Measurements from ENCODE around the gene ISM1.

The ISM1 gene

DNA sequence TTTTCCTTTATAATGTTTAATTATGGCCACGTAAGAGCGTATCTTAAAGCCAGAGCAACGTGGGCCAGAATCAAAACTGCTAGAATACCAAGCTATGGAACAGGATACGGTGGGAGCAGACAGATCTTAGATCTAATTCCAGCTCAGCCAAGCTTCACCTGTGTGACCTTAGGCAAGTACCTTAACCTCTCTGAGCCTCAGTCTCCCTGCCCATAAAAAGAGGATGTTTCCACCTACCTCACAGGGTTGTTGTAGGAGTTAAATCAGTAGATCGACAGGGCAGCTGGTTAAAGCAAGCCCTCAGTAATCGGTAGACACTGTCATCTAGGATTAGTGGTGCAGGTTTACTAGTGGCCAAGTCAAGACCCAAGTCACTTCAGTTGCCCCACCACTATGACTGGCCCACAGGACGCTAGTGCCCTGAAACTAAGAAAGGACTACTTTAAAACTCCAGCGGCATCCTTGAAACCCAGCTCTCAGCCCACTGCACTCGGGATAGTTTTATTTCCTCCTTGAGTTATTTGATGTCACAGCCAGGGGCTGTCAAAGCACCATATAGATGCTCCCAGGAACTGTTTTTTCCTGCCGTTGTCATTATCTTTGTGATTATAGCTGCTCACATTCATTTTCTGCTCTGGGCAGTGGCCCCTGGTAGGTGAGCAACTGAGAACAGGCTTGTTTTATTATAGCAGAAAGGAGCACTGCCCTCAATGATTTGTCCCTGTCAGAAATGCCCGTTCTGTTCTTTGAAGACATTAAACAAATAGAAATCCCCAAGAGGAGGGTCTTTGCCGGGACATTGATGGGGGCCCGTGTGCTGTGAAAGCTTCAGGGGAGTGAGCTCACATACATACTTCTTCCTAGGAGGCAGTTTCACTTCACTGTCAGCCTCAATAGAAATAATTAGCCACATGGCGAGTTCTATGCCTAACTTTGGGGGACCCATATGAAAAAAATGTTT, 63.1 kb downstream of the ISM1 start:
- Histone ChIP-seq H3K4me1 (ENCODE audit: control insufficient read depth, insufficient read depth, low read length) (no peaks in the 10 kb centered on the region), H3K27ac (ENCODE audit: low read length) (no peak overlapping the region), H3K27me3 (ENCODE audit: control insufficient read depth, insufficient read depth, low read length) (no peaks in the 10 kb centered on the region), H3K4me3 (ENCODE audit: low read length) (no peak overlapping the region), H3K9me3 (ENCODE audit: control insufficient read depth, insufficient read depth, low read length) (no peaks in the 10 kb centered on the region), H3K36me3 (ENCODE audit: control insufficient read depth, insufficient read depth, low read length) (no peaks in the 10 kb centered on the region)
- DNase-seq (ENCODE audit: low read depth, low spot score): no peak
- no CpG with 5 or more reads among the region's 14 CpGs for WGBS (ENCODE audit: insufficient coverage, insufficient read length)

- no peak for DNase-seq (ENCODE audit: low read depth, low spot score)
- Histone ChIP-seq H3K36me3 (ENCODE audit: control insufficient read depth, insufficient read depth, low read length) (no peaks in the 10 kb centered on the region), H3K9me3 (ENCODE audit: control insufficient read depth, insufficient read depth, low read length) (no peaks in the 10 kb centered on the region), H3K4me1 (ENCODE audit: control insufficient read depth, insufficient read depth, low read length) (no peaks in the 10 kb centered on the region), H3K27ac (ENCODE audit: low read length) (no peak overlapping the region), H3K4me3 (ENCODE audit: low read length) (no peak overlapping the region), H3K27me3 (ENCODE audit: control insufficient read depth, insufficient read depth, low read length) (no peaks in the 10 kb centered on the region)
- WGBS (ENCODE audit: insufficient coverage, insufficient read length): no CpG with 5 or more reads among the region's 1 CpG
Measured at GRCh38 chr20:13284830-13285229, 63.8 kb downstream of the ISM1 start.

GRCh38 chr20:13285408-13285807, 64.3 kb downstream of the ISM1 start:
- no peaks in the 10 kb centered on the region for H3K4me1 ChIP-seq (ENCODE audit: control insufficient read depth, insufficient read depth, low read length)
- H3K27me3 ChIP-seq (ENCODE audit: control insufficient read depth, insufficient read depth, low read length): no peaks in the 10 kb centered on the region
- H3K9me3 ChIP-seq (ENCODE audit: control insufficient read depth, insufficient read depth, low read length): no peaks in the 10 kb centered on the region
- DNase-seq (ENCODE audit: low read depth, low spot score): no peak
- no peak overlapping the region for H3K4me3 ChIP-seq (ENCODE audit: low read length)
- WGBS (ENCODE audit: insufficient coverage, insufficient read length): no CpG with 5 or more reads among the region's 6 CpGs
- H3K36me3 ChIP-seq (ENCODE audit: control insufficient read depth, insufficient read depth, low read length): no peaks in the 10 kb centered on the region
- H3K27ac ChIP-seq (ENCODE audit: low read length): no peak overlapping the region

GRCh38 chr20:13286052-13286451, 65.0 kb downstream of the ISM1 start:
- Histone ChIP-seq H3K4me3 (ENCODE audit: low read length) (no peak overlapping the region), H3K4me1 (ENCODE audit: control insufficient read depth, insufficient read depth, low read length) (no peaks in the 10 kb centered on the region), H3K27me3 (ENCODE audit: control insufficient read depth, insufficient read depth, low read length) (no peaks in the 10 kb centered on the region), H3K9me3 (ENCODE audit: control insufficient read depth, insufficient read depth, low read length) (no peaks in the 10 kb centered on the region), H3K36me3 (ENCODE audit: control insufficient read depth, insufficient read depth, low read length) (no peaks in the 10 kb centered on the region), H3K27ac (ENCODE audit: low read length) (no peak overlapping the region)
- WGBS (ENCODE audit: insufficient coverage, insufficient read length): no CpG with 5 or more reads among the region's 5 CpGs
- DNase-seq (ENCODE audit: low read depth, low spot score): no peak

DNA sequence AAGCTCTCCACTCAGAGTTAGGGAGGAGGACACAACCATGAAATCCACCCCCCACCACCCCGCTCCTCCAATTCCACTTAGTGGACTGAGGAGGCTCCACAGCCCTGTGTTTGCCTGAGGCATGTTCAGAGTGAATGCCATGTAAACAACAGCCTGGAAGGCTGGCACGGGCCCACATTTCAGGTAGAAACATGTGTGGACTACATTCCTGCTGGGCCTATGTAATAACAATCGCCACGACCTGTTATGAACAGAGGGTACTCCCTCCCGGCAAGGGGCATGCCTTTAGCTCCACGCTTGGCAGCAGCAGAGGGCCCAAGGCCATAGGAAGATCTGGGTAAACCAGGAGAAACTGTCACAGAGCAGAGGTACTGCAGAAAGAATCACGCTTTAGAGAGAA, 65.5 kb downstream of the ISM1 start:
- no peaks in the 10 kb centered on the region for H3K9me3 ChIP-seq (ENCODE audit: control insufficient read depth, insufficient read depth, low read length)
- no peak overlapping the region for H3K4me3 ChIP-seq (ENCODE audit: low read length)
- DNase-seq (ENCODE audit: low read depth, low spot score): no peak
- no CpG with 5 or more reads among the region's 7 CpGs for WGBS (ENCODE audit: insufficient coverage, insufficient read length)
- no peaks in the 10 kb centered on the region for H3K36me3 ChIP-seq (ENCODE audit: control insufficient read depth, insufficient read depth, low read length)
- H3K4me1 ChIP-seq (ENCODE audit: control insufficient read depth, insufficient read depth, low read length): no peaks in the 10 kb centered on the region
- H3K27ac ChIP-seq (ENCODE audit: low read length): no peak overlapping the region
- no peaks in the 10 kb centered on the region for H3K27me3 ChIP-seq (ENCODE audit: control insufficient read depth, insufficient read depth, low read length)

DNA sequence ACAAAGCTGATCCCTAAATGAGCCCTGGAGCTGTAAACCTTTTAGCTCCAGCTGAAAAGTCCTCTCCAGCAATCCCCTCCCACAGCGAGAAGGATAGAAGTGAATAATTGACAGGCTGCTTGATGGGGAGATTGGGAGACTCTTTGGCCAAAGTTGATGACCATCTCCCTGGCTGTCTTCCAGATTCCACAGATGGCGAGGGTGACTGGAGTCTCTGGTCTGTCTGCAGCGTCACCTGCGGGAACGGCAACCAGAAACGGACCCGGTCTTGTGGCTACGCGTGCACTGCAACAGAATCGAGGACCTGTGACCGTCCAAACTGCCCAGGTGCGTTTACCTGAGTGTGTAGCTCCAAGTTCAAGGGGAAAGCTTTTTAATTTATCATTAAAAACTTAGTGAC, 67.3 kb downstream of the ISM1 start:
- Histone ChIP-seq H3K27me3 (ENCODE audit: control insufficient read depth, insufficient read depth, low read length) (no peaks in the 10 kb centered on the region), H3K4me3 (ENCODE audit: low read length) (no peak overlapping the region), H3K36me3 (ENCODE audit: control insufficient read depth, insufficient read depth, low read length) (no peaks in the 10 kb centered on the region), H3K27ac (ENCODE audit: low read length) (no peak overlapping the region), H3K9me3 (ENCODE audit: control insufficient read depth, insufficient read depth, low read length) (no peaks in the 10 kb centered on the region), H3K4me1 (ENCODE audit: control insufficient read depth, insufficient read depth, low read length) (no peaks in the 10 kb centered on the region)
- WGBS (ENCODE audit: insufficient coverage, insufficient read length): no CpG with 5 or more reads among the region's 12 CpGs
- DNase-seq (ENCODE audit: low read depth, low spot score): no peak

GRCh38 chr20:13289031-13289430, 68.0 kb downstream of the ISM1 start:
- no peaks in the 10 kb centered on the region for H3K27me3 ChIP-seq (ENCODE audit: control insufficient read depth, insufficient read depth, low read length)
- no peaks in the 10 kb centered on the region for H3K9me3 ChIP-seq (ENCODE audit: control insufficient read depth, insufficient read depth, low read length)
- H3K27ac ChIP-seq (ENCODE audit: low read length): no peak overlapping the region
- no CpG with 5 or more reads among the region's 6 CpGs for WGBS (ENCODE audit: insufficient coverage, insufficient read length)
- no peaks in the 10 kb centered on the region for H3K36me3 ChIP-seq (ENCODE audit: control insufficient read depth, insufficient read depth, low read length)
- no peak overlapping the region for H3K4me3 ChIP-seq (ENCODE audit: low read length)
- no peak for DNase-seq (ENCODE audit: low read depth, low spot score)
- H3K4me1 ChIP-seq (ENCODE audit: control insufficient read depth, insufficient read depth, low read length): no peaks in the 10 kb centered on the region

- no peaks in the 10 kb centered on the region for H3K9me3 ChIP-seq (ENCODE audit: control insufficient read depth, insufficient read depth, low read length)
- no peak overlapping the region for H3K4me3 ChIP-seq (ENCODE audit: low read length)
- H3K27ac ChIP-seq (ENCODE audit: low read length): no peak overlapping the region
- H3K36me3 ChIP-seq (ENCODE audit: control insufficient read depth, insufficient read depth, low read length): no peaks in the 10 kb centered on the region
- no peaks in the 10 kb centered on the region for H3K4me1 ChIP-seq (ENCODE audit: control insufficient read depth, insufficient read depth, low read length)
- WGBS (ENCODE audit: insufficient coverage, insufficient read length): no CpG with 5 or more reads among the region's 2 CpGs
- H3K27me3 ChIP-seq (ENCODE audit: control insufficient read depth, insufficient read depth, low read length): no peaks in the 10 kb centered on the region
- no peak for DNase-seq (ENCODE audit: low read depth, low spot score)
Measured at GRCh38 chr20:13290724-13291123, 69.7 kb downstream of the ISM1 start.

- H3K36me3 ChIP-seq (ENCODE audit: control insufficient read depth, insufficient read depth, low read length): no peaks in the 10 kb centered on the region
- no peak overlapping the region for H3K27ac ChIP-seq (ENCODE audit: low read length)
- WGBS (ENCODE audit: insufficient coverage, insufficient read length): no CpG with 5 or more reads among the region's 5 CpGs
- no peaks in the 10 kb centered on the region for H3K9me3 ChIP-seq (ENCODE audit: control insufficient read depth, insufficient read depth, low read length)
- H3K27me3 ChIP-seq (ENCODE audit: control insufficient read depth, insufficient read depth, low read length): no peaks in the 10 kb centered on the region
- no peaks in the 10 kb centered on the region for H3K4me1 ChIP-seq (ENCODE audit: control insufficient read depth, insufficient read depth, low read length)
- no peak overlapping the region for H3K4me3 ChIP-seq (ENCODE audit: low read length)
- DNase-seq (ENCODE audit: low read depth, low spot score): no peak
Measured at GRCh38 chr20:13291157-13291556, 70.1 kb downstream of the ISM1 start.

DNA sequence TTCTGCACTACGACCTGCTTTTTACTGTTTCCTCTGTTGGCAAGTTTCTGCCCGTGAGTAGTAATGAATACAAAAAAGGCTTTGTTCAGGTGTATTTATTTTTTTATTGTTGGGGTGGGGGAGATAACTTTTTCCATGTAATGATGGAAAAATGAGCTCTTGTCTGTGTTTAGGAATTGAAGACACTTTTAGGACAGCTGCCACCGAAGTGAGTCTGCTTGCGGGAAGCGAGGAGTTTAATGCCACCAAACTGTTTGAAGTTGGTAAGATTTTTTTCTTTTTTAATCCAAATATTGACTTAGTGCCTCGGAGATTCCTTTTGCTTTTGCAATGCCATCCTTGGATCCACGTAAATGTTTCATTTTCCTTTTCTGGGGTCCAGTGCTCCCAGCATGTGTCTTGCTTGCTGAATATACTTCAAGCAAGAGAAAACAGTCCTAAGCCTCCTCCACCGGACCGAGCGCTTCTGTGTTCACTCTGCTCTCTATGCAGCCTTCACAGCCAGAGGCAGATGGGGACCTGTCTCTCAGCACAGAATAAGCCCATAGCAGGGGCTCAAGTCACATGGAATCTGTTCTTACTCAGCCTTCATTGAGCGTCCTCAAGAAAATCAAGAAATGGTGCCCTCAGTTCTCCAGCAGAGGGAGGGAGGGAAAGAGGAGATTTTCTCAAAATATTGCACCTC, 71.3 kb downstream of the ISM1 start:
- WGBS (ENCODE audit: insufficient coverage, insufficient read length): no CpG with 5 or more reads among the region's 11 CpGs
- Histone ChIP-seq H3K27ac (ENCODE audit: low read length) (no peak overlapping the region), H3K27me3 (ENCODE audit: control insufficient read depth, insufficient read depth, low read length) (no peaks in the 10 kb centered on the region), H3K36me3 (ENCODE audit: control insufficient read depth, insufficient read depth, low read length) (no peaks in the 10 kb centered on the region), H3K4me3 (ENCODE audit: low read length) (no peak overlapping the region), H3K9me3 (ENCODE audit: control insufficient read depth, insufficient read depth, low read length) (no peaks in the 10 kb centered on the region), H3K4me1 (ENCODE audit: control insufficient read depth, insufficient read depth, low read length) (no peaks in the 10 kb centered on the region)
- no peak for DNase-seq (ENCODE audit: low read depth, low spot score)

Measured in iPS DF 6.9 (cell line).